Activated CD8-positive, alpha-beta memory T cell treated with anti-CD3 and anti-CD28 coated beads for 48 hours (primary cell): Measurements from ENCODE around the gene PHC1.
"Not testable (repeated sequence)": the region's sequence is repeated elsewhere in the genome, so short reads cannot be mapped to it uniquely, and the experiment has no call there.

Source experiments
- DNase-seq, 3 experiments: peaks; one replicate each; pipeline ENCODE4 v3.0.0-alpha.2; 2020; ENCODE audit warnings: low read depth in 2 of 3, low spot score in 2 of 3

PHC1 gene

GRCh38 chr12:8914033-8914715 is at the start of gene PHC1:
Gene PHC1 (plus strand): TSS chr12:8914509. CDS start chr12:8917678, 3,169 bp downstream.
- peak; percentile 34 to 57 (median 38) for DNase-seq

GRCh38 chr12:8866429-8866828 is 47.9 kb upstream of the PHC1 start:
- no peak for DNase-seq

GRCh38 chr12:8867009-8867408 is 47.3 kb upstream of the PHC1 start:
- DNase-seq: no peak

GRCh38 chr12:8867786-8868185 is 46.5 kb upstream of the PHC1 start:
- no peak for DNase-seq

GRCh38 chr12:8870586-8870985 is 43.7 kb upstream of the PHC1 start:
- DNase-seq: no peak

GRCh38 chr12:8871068-8871467 is 43.2 kb upstream of the PHC1 start:
- DNase-seq: no peak

- DNase-seq: no peak
Measured at GRCh38 chr12:8876887-8877286, 37.4 kb upstream of the PHC1 start.

- DNase-seq: no peak
Measured at GRCh38 chr12:8886502-8887284, 27.6 kb upstream of the PHC1 start.

- no peak for DNase-seq
Measured at GRCh38 chr12:8887285-8887715, 27.0 kb upstream of the PHC1 start.

- peak in 2 of 3 experiments; percentile 25 to 27 for DNase-seq
Measured at GRCh38 chr12:8890313-8891085, 23.8 kb upstream of the PHC1 start.

GRCh38 chr12:8891976-8892375 is 22.3 kb upstream of the PHC1 start:
- no peak for DNase-seq

- no peak for DNase-seq
Measured at GRCh38 chr12:8894378-8894777, 19.9 kb upstream of the PHC1 start.

- no peak for DNase-seq
Measured at GRCh38 chr12:8894986-8895385, 19.3 kb upstream of the PHC1 start.

- no peak for DNase-seq
Measured at GRCh38 chr12:8897081-8897480, 17.2 kb upstream of the PHC1 start.

GRCh38 chr12:8899830-8900229 is 14.5 kb upstream of the PHC1 start:
- no peak for DNase-seq

GRCh38 chr12:8902703-8903102 is 11.6 kb upstream of the PHC1 start:
- DNase-seq: not testable (repeated sequence)

- DNase-seq: no peak
Measured at GRCh38 chr12:8903646-8904045, 10.7 kb upstream of the PHC1 start.

GRCh38 chr12:8904665-8905064 is 9.6 kb upstream of the PHC1 start:
- DNase-seq: no peak

GRCh38 chr12:8905546-8905945 is 8.8 kb upstream of the PHC1 start:
- no peak for DNase-seq

GRCh38 chr12:8906266-8907180 is 7.8 kb upstream of the PHC1 start:
- DNase-seq: no peak

- no peak for DNase-seq
Measured at GRCh38 chr12:8907513-8907912, 6.8 kb upstream of the PHC1 start.
